ENCODE measurements around the gene CDH4.

CDH4 gene

DNA sequence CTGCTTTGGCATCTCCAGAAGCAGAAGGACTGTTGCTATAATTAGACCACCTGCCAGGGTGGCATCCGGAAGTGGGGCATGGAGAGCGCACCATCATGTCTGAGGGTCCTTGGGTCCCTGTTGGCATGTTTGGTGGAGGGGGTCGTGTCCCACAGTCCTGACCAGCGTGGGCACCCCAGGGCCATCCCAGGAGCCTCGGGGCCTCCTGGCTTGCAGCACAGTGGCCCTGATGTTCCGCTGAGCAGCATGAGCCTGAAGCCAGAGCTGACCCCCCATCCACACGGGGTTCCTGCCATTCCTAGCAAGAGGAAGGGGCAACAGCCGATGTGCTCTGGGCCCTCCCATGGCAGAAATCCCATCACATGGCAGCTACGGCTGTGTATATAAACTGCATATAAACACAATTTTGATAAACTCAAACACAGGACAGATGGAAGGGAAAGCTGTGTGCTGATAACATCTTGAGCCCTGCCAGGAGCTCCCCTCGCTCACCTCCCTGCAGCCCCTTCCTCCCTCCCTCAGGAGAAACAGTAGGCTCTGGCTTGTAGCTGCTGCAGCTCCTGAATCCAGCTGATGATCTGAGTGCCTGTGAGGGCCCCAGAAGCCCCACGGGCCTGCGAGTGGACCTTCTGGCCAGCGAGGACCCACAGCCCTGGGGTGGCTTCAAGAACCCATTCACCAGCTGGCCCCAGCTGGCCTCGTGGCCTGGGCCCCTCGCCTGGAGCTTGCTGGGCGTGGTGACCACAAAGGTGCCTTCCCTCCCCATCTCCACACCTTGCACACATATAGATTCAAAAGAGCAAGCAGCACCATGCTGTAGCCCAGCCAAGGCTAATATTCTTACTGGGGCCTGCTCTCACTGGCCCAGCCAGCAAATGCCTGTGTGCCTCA lies 321.6 kb downstream of the CDH4 start:
- Histone ChIP-seq H3K9me3 (ENCODE audit: control insufficient read depth, insufficient read depth, low read depth, low read length) (peaks cover 6% of the 10 kb centered on the region), H3K27ac (ENCODE audit: low read depth, low read length) (no peak overlapping the region), H3K4me3 (ENCODE audit: low read depth, low read length) (no peak overlapping the region), H3K27me3 (ENCODE audit: control insufficient read depth, insufficient read depth, low read length) (0 out of 2 replicates have a peak, but pooled peaks cover 6% of the 10 kb centered on the region), H3K4me1 (ENCODE audit: control insufficient read depth, insufficient read depth, low read length) (no peaks in the 10 kb centered on the region), H3K36me3 (ENCODE audit: control insufficient read depth, insufficient read depth, low read length) (no peaks in the 10 kb centered on the region), H3K9ac (ENCODE audit: low read length) (no peak overlapping the region)

GRCh38 chr20:61575151-61575937 lies 323.3 kb downstream of the CDH4 start:
- no peak overlapping the region for H3K9ac ChIP-seq (ENCODE audit: low read length)
- no peaks in the 10 kb centered on the region for H3K36me3 ChIP-seq (ENCODE audit: control insufficient read depth, insufficient read depth, low read length)
- 0 out of 2 replicates have a peak, but pooled peaks cover 6% of the 10 kb centered on the region for H3K27me3 ChIP-seq (ENCODE audit: control insufficient read depth, insufficient read depth, low read length)
- no peak overlapping the region for H3K4me3 ChIP-seq (ENCODE audit: low read depth, low read length)
- H3K9me3 ChIP-seq (ENCODE audit: control insufficient read depth, insufficient read depth, low read depth, low read length): peaks cover 6% of the 10 kb centered on the region
- no peaks in the 10 kb centered on the region for H3K4me1 ChIP-seq (ENCODE audit: control insufficient read depth, insufficient read depth, low read length)
- no peak overlapping the region for H3K27ac ChIP-seq (ENCODE audit: low read depth, low read length)

DNA sequence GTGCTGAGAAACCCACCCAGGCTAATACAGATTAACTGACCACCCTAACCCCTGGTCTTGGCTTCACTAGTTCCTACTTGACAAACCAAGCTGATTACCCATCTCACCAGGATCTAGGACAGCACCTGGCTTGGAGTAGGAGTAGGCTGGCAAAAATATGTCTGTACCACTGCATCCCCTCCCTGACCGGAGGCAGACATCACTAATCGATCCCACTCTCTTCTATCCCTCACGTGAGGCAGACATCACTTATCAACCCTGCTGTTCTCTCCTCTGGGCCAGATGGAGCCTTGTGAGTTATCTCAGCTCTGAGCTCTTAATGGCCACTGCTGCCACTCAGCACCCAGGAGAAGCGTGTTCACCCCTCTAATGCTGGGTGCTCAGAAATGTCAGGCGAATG lies 324.3 kb downstream of the CDH4 start:
- Histone ChIP-seq H3K9me3 (ENCODE audit: control insufficient read depth, insufficient read depth, low read depth, low read length) (peaks cover 6% of the 10 kb centered on the region), H3K27me3 (ENCODE audit: control insufficient read depth, insufficient read depth, low read length) (0 out of 2 replicates have a peak, but pooled peaks cover 6% of the 10 kb centered on the region), H3K27ac (ENCODE audit: low read depth, low read length) (no peak overlapping the region)

DNA sequence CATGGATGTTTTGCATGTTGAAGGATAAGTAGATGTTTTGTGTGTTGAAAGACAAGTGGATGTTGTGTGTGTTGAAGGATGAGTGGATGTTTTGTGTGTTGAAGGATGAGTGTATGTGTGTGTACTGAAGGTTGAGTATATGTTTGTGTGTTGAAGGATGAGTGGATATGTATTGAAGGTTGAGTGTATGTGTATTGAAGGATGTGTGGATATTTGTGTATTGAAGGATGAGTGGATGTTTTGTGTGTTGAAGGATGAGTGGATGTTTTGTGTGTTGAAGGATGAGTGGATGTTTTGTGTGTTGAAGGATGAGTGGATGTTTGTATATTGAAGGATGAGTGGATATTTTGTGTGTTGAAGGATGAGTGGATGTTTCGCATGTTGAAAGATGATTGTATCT lies 325.0 kb downstream of the CDH4 start:
- Histone ChIP-seq H3K27me3 (ENCODE audit: control insufficient read depth, insufficient read depth, low read length) (0 out of 2 replicates have a peak, but pooled peaks cover 13% of the 10 kb centered on the region), H3K9me3 (ENCODE audit: control insufficient read depth, insufficient read depth, low read depth, low read length) (peaks cover 6% of the 10 kb centered on the region), H3K9ac (ENCODE audit: low read length) (no peak overlapping the region), H3K27ac (ENCODE audit: low read depth, low read length) (no peak overlapping the region), H3K4me1 (ENCODE audit: control insufficient read depth, insufficient read depth, low read length) (peaks cover 4% of the 10 kb centered on the region; the same call in 1 of the 2 replicates), H3K36me3 (ENCODE audit: control insufficient read depth, insufficient read depth, low read length) (no peaks in the 10 kb centered on the region), H3K4me3 (ENCODE audit: low read depth, low read length) (no peak overlapping the region)

More for the DNA sequence above, 324.3 kb downstream of the CDH4 start:
- H3K9ac ChIP-seq (ENCODE audit: low read length): no peak overlapping the region
- no peaks in the 10 kb centered on the region; the same call in 1 of the 2 replicates for H3K4me1 ChIP-seq (ENCODE audit: control insufficient read depth, insufficient read depth, low read length)
- no peak overlapping the region for H3K4me3 ChIP-seq (ENCODE audit: low read depth, low read length)
- no peaks in the 10 kb centered on the region for H3K36me3 ChIP-seq (ENCODE audit: control insufficient read depth, insufficient read depth, low read length)

DNA sequence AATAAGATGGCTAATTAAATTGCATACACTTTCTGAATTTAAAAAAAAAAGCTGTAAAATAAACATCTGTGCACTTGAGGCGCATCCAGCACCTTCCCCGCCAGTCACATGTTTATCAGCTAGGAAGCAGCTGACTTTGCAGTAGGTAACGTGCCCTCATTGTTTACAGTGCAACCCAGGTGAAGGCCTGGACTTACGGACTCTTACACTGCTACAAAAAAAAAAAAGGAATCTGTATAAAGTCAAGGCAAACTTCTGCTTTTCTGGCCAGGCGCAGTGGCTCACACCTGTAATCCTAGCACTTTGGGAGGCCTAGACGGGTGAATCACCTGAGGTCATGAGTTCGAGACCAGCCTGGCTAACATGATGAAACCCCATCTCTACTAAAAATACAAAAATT lies 327.8 kb downstream of the CDH4 start:
- Histone ChIP-seq H3K9ac (ENCODE audit: low read length) (no peak overlapping the region), H3K27me3 (ENCODE audit: control insufficient read depth, insufficient read depth, low read length) (peaks cover 24% of the 10 kb centered on the region), H3K36me3 (ENCODE audit: control insufficient read depth, insufficient read depth, low read length) (no peaks in the 10 kb centered on the region), H3K9me3 (ENCODE audit: control insufficient read depth, insufficient read depth, low read depth, low read length) (peaks cover 6% of the 10 kb centered on the region), H3K27ac (ENCODE audit: low read depth, low read length) (no peak overlapping the region), H3K4me1 (ENCODE audit: control insufficient read depth, insufficient read depth, low read length) (peaks cover 6% of the 10 kb centered on the region; the same call in 1 of the 2 replicates), H3K4me3 (ENCODE audit: low read depth, low read length) (no peak overlapping the region)

DNA sequence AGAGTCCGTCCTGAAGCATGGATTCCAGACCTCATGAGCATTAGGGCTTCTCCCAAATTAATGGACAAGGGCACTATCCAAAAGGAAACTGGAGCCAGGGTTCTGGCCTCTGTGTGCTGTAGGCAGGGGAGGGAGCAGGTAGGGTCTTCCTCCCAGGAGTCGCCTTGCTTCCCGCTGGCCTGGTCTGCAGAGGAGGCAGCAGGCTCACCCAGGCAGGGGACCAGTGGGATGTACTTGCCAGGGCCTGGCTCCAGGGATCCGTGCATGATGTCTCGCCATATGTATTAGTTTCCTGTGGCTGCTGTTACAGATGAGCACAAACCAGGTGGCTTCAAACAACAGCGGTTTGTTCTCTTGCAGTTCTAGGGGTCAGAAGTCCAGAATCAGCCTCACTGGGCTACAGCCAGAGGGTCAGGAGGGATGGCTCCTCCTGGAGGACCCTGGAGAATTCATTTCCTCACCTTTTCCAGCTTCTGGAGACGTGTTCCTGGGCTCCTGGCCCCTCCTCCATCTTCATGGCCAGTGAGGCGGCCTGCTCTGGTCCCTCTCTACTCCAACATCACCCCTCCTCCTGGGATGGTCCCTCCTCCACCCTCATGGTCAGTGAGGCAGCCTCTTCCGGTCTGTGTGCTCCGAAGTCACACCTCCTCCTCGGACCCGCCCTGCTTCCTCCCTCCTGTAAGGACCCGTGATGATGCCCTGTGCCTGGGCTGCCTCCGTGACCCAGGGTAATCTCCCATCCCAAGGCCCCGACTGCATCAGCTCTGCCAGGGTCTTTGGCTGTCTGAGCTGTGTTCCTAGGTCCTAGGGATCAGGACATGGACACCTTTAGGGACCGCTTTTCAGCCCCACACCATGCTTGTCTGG lies 329.1 kb downstream of the CDH4 start:
- peaks cover 6% of the 10 kb centered on the region; the same call in 1 of the 2 replicates for H3K4me1 ChIP-seq (ENCODE audit: control insufficient read depth, insufficient read depth, low read length)
- no peak overlapping the region for H3K4me3 ChIP-seq (ENCODE audit: low read depth, low read length)
- H3K9me3 ChIP-seq (ENCODE audit: control insufficient read depth, insufficient read depth, low read depth, low read length): peaks cover 4% of the 10 kb centered on the region
- peaks cover 24% of the 10 kb centered on the region for H3K27me3 ChIP-seq (ENCODE audit: control insufficient read depth, insufficient read depth, low read length)
- no peak overlapping the region for H3K27ac ChIP-seq (ENCODE audit: low read depth, low read length)
- H3K9ac ChIP-seq (ENCODE audit: low read length): no peak overlapping the region
- no peaks in the 10 kb centered on the region for H3K36me3 ChIP-seq (ENCODE audit: control insufficient read depth, insufficient read depth, low read length)

GRCh38 chr20:61581825-61582188 lies 329.7 kb downstream of the CDH4 start:
- Histone ChIP-seq H3K4me1 (ENCODE audit: control insufficient read depth, insufficient read depth, low read length) (peaks cover 6% of the 10 kb centered on the region; the same call in 1 of the 2 replicates), H3K9ac (ENCODE audit: low read length) (no peak overlapping the region), H3K27me3 (ENCODE audit: control insufficient read depth, insufficient read depth, low read length) (peaks cover 21% of the 10 kb centered on the region), H3K27ac (ENCODE audit: low read depth, low read length) (no peak overlapping the region), H3K36me3 (ENCODE audit: control insufficient read depth, insufficient read depth, low read length) (no peaks in the 10 kb centered on the region), H3K9me3 (ENCODE audit: control insufficient read depth, insufficient read depth, low read depth, low read length) (no peaks in the 10 kb centered on the region), H3K4me3 (ENCODE audit: low read depth, low read length) (no peak overlapping the region)

- Histone ChIP-seq H3K36me3 (ENCODE audit: control insufficient read depth, insufficient read depth, low read length) (no peaks in the 10 kb centered on the region), H3K9ac (ENCODE audit: low read length) (no peak overlapping the region), H3K27me3 (ENCODE audit: control insufficient read depth, insufficient read depth, low read length) (peaks cover 25% of the 10 kb centered on the region), H3K9me3 (ENCODE audit: control insufficient read depth, insufficient read depth, low read depth, low read length) (no peaks in the 10 kb centered on the region), H3K27ac (ENCODE audit: low read depth, low read length) (no peak overlapping the region), H3K4me1 (ENCODE audit: control insufficient read depth, insufficient read depth, low read length) (peaks cover 6% of the 10 kb centered on the region; the same call in 1 of the 2 replicates), H3K4me3 (ENCODE audit: low read depth, low read length) (no peak overlapping the region)
These were observed 330.3 kb downstream of the CDH4 start for GRCh38 chr20:61582196-61582923.

DNA sequence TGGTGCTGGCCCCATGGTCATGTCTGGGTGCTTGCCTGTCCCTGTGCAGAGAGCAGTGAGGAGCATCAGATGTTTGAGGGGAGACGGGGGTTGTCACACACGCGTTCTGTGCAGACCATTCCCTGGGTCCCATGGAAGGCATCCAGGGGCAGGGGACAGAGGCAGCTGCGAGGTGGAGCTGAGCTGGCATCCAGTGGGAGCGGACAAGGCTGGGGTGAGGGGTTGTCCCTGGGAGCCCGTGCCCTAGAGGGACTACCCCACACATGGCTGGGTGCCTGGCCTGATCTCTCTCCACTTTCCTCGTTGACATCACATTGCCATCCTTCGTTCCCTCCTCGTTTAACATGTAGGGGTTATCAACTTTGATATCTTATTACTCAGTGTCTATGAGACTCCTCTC lies 331.3 kb downstream of the CDH4 start:
- Histone ChIP-seq H3K4me3 (ENCODE audit: low read depth, low read length) (no peak overlapping the region), H3K9me3 (ENCODE audit: control insufficient read depth, insufficient read depth, low read depth, low read length) (no peaks in the 10 kb centered on the region), H3K36me3 (ENCODE audit: control insufficient read depth, insufficient read depth, low read length) (no peaks in the 10 kb centered on the region), H3K27me3 (ENCODE audit: control insufficient read depth, insufficient read depth, low read length) (peaks cover 26% of the 10 kb centered on the region), H3K27ac (ENCODE audit: low read depth, low read length) (no peak overlapping the region), H3K4me1 (ENCODE audit: control insufficient read depth, insufficient read depth, low read length) (peaks cover 9% of the 10 kb centered on the region), H3K9ac (ENCODE audit: low read length) (no peak overlapping the region)

GRCh38 chr20:61584851-61585250 lies 332.8 kb downstream of the CDH4 start:
- no peaks in the 10 kb centered on the region for H3K9me3 ChIP-seq (ENCODE audit: control insufficient read depth, insufficient read depth, low read depth, low read length)
- H3K4me3 ChIP-seq (ENCODE audit: low read depth, low read length): no peak overlapping the region
- H3K27ac ChIP-seq (ENCODE audit: low read depth, low read length): no peak overlapping the region
- peaks cover 16% of the 10 kb centered on the region for H3K4me1 ChIP-seq (ENCODE audit: control insufficient read depth, insufficient read depth, low read length)
- peaks cover 26% of the 10 kb centered on the region for H3K27me3 ChIP-seq (ENCODE audit: control insufficient read depth, insufficient read depth, low read length)
- no peaks in the 10 kb centered on the region for H3K36me3 ChIP-seq (ENCODE audit: control insufficient read depth, insufficient read depth, low read length)
- H3K9ac ChIP-seq (ENCODE audit: low read length): no peak overlapping the region
